Epithelial cell of proximal tubule (primary cell): ENCODE results near the gene THOC2. TPM values are rescaled to one million over a fixed set of nuclear protein-coding genes. Genes with fewer than 3 reads are reported as not detected.
"Not testable (repeated sequence)": the region's sequence is repeated elsewhere in the genome, so short reads cannot be mapped to it uniquely, and the experiment has no call there.

Experiments used
- DNase-seq: peaks from one replicate; pipeline ENCODE4 v3.0.0-alpha.2; 2011; ENCODE audit warnings: low read depth
- H3K4me3 ChIP-seq: 2 replicates; pipeline ENCODE4 v1.5.1; 2011; ENCODE audit warnings: low read depth, mild to moderate bottlenecking, low read length
- total RNA-seq: library from RNA; depleted of rRNA; stranded (reverse); fragments of >200 nt; gene quantifications from 2 replicates; pipeline ENCODE4 v1.2.3, GENCODE V29; 2015
- TF ChIP-seq, protein P1 (sequence below): conservative IDR thresholded peaks from 2 replicates; pipeline ENCODE4 v1.5.1; 2012; ENCODE audit warnings: low read depth, mild to moderate bottlenecking, low read length

Gene THOC2
- total RNA-seq, 1 donor from 2014 or later = 47.4 TPM

DNA sequence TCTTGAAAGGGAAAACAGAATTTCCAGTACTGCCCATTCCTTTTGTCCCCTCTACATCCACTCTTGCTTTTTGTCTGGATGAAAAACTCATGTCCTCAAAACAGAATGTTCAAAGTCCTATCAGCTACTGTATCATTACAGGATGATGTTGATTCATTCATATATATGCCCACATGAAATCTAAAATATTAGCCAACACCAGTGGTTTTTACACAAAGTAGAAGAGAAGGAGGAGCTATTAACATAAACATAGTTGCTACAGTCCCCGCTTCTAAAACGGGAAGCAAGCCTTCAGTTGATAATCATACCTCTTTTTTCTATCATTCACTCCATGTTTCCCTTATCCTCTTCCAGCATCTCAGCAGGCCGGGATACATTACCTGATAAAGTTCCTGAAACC lies 7.7 kb upstream of the THOC2 start:
- DNase-seq = no peak
- TF ChIP-seq, protein P1, sequence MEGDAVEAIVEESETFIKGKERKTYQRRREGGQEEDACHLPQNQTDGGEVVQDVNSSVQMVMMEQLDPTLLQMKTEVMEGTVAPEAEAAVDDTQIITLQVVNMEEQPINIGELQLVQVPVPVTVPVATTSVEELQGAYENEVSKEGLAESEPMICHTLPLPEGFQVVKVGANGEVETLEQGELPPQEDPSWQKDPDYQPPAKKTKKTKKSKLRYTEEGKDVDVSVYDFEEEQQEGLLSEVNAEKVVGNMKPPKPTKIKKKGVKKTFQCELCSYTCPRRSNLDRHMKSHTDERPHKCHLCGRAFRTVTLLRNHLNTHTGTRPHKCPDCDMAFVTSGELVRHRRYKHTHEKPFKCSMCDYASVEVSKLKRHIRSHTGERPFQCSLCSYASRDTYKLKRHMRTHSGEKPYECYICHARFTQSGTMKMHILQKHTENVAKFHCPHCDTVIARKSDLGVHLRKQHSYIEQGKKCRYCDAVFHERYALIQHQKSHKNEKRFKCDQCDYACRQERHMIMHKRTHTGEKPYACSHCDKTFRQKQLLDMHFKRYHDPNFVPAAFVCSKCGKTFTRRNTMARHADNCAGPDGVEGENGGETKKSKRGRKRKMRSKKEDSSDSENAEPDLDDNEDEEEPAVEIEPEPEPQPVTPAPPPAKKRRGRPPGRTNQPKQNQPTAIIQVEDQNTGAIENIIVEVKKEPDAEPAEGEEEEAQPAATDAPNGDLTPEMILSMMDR = no peak
- H3K4me3 ChIP-seq = no peak overlapping the region

GRCh38 chrX:123740006-123740405 lies 7.2 kb upstream of the THOC2 start:
- DNase-seq = no peak
- no peak overlapping the region for H3K4me3 ChIP-seq
- TF ChIP-seq, protein P1 = no peak

- H3K4me3 ChIP-seq = no peak overlapping the region
- TF ChIP-seq, protein P1 = no peak
- DNase-seq = no peak
Observed at GRCh38 chrX:123739474-123739873, 6.6 kb upstream of the THOC2 start.

DNA sequence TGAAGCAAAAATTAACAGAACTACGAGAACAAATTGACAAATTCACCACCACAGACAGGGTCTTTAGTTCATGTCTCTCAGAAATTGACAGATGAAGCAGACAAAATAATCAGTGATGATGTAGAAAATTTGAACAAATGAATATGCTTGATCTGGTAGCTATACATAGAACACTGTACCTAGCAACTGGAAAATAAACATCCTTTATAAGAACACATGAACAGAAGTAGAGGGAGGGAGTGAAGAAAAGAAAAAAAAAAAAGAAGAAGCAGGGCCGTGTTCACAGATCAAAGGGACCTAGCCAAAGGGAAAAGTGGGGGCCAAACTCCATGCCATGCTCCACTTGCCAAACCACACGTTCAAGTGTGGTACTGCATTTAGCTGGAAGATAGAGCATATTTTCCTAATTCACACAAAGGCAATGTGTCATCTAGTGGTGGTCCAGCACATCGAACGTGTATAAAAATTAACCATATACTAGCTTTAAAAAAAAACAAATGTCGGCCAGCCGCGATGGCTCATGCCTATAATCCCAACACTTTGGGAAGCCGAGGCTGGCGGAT lies 5.6 kb upstream of the THOC2 start:
- no peak overlapping the region for H3K4me3 ChIP-seq
- TF ChIP-seq, protein P1 = no peak
- DNase-seq = no peak

- TF ChIP-seq, protein P1 = no peak
- DNase-seq = no peak
- no peak overlapping the region for H3K4me3 ChIP-seq
Observed at GRCh38 chrX:123736333-123736921, 3.6 kb upstream of the THOC2 start.

DNA sequence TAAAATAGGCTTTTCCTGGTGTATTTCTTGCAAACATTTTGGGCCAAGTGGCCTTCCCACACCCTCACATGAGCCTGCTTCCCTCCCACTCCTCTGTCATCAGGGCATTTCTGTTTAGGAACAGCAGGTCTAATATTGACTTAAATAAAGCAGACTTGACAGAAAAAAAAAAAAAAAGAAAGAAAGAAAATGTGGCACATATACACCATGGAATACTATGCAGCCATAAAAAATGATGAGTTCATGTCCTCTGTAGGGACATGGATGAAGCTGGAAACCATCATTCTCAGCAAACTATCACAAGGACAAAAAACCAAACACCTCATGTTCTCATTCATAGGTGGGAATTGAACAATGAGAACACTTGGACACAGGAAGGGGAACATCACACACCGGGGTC lies 2.3 kb upstream of the THOC2 start:
- DNase-seq, H3K4me3 ChIP-seq: not testable (repeated sequence)

DNA sequence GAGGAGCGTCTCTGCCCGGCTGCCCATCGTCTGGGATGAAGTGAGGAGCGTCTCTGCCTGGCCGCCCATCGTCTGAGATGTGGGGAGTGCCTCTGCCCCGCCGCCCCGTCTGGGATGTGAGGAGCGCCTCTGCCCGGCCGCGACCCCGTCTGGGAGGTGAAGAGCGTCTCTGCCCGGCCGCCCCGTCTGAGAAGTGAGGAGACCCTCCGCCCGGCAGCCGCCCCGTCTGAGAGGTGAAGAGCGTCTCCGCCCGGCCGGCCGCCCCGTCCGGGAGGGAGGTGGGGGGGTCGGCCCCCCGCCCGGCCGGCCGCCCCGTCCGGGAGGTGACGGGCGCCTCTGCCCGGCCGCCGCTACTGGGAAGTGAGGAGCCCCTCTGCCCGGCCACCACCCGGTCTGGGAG lies 1.2 kb upstream of the THOC2 start:
- not testable (repeated sequence) for DNase-seq, H3K4me3 ChIP-seq

DNA sequence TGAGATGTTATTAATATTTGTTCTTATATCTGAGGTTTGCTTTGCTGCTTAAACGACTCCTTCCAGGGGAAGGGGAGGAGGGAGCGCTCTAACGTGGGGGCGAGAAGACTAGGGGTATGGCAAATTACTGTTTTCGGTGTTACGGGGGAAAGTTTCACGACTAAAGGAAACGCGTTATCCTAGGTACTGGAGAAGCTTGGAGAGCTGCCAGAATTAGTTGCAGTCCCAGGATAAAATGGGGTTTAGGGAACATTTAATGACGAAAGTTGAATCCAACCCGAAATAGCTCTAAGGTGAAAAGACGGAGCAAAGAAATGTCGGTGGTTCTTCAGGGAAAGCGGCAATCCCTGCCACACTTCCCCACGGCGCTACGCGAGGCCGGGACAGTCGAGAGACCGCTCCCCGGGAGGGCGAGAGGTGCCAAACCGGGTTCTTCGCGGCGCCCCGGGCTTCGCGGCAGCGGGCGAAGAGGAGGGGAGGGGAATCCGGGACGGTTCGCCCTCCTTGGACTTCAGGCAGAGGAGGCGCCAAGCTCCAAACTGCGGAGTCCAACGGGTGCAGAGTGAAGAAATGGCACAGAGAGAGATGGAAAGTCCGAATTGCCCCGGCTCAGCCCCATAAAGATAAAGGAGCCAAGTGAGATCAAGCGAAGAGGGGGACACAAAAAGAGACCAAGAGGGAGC lies 724 bp downstream of the THOC2 start:
- DNase-seq = no peak
- TF ChIP-seq, protein P1 = no peak

More for the DNA sequence above, 724 bp downstream of the THOC2 start:
- H3K4me3 ChIP-seq = peak overlapping the region; percentile 83
